Stimulated activated CD4-positive, alpha-beta T cell treated with anti-CD3 and anti-CD28 coated beads, Interleukin-1b, Interleukin-23, amount 100 ng/mL, for 48 hours (primary cell): ENCODE results near the gene ZNF415.
"Not testable (repeated sequence)": the region's sequence is repeated elsewhere in the genome, so short reads cannot be mapped to it uniquely, and the experiment has no call there.

Experiments
- DNase-seq: peaks from one replicate; pipeline ENCODE4 v3.0.0-alpha.2; 2020

ZNF415 gene

DNA sequence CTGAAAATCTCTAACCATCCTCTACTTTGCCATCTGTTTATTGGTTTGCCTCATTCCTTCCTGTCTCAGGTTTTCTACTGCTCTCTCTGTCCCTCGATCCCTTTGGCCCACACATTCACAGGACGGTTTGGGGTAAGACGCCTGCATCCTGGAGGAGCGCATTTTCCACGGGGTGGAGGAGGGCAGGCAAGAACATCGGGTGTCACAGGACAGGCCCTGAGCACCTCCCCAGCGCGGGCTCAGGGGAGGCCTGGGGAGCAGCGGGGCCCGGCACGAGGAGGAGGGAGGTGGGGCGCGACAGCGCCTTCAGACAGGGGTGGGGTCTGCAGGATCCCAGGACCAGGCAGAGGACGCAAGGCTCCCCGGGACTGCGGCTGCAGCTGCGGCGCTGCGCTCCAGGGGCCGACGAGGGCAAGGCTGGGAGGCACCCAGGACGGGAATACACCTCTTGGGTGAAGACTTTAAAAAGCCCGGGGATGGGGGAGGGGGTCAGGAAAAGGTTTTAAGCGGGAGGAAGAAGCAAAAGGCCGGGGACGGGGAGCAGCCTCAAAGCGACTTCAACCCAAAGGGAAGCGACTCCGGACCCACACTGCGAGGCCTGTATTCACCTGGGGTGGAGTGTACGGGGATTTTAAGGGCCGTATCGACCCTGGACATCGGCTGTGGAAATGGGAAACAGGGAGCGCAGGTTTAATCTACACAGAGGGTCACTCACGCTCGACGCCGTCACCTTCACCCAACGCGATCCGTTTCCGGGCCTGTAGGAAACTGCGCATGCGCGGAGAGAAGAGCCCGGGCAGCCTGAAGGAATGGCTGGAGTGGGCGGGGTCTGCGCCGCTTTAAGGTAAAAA is at the start of gene ZNF415:
Gene ZNF415, minus strand, starts transcription at position 770 of the 851 bp plus-strand sequence. CDS start 10,234 bp downstream, outside the sequence.
- DNase-seq, result peak; percentile 49

DNA sequence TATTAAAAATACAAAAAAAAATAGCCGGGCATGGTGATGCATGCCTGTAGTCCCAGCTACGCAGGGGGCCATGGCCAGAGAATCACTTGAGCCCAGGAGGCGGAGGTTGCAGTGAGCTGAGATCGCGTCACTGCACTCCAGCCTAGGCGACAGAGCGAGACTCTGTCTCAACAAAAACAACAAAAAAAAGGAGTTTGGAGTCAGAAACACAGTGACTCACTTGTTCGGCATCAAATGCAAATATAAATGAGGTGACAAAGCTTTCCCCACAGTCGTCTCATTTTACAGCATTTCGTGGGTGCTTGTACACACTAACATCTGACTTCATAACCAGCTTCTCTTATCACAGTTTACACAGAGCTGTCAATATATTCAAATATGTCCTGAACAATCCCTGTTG is 49.5 kb upstream of the ZNF415 start:
- no peak for DNase-seq

DNA sequence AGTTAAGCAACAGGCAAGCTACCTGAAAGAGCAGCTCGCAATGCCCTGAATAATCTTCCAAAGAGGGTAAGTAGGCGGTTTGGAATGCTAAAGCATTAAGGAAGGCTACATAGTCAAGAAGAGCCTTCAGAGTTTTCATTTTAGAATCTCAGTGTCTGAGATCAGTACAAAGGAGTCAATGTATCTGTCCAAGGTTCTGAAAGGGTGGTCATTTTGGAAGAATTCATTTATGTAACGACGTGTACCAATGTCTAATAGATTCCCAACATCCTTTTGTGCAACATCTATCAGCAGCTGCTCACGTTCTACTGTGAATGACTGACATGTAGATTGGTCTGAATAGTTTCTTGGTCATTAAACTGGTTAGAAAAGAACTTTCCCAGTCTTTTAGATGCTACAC is 45.3 kb upstream of the ZNF415 start:
- DNase-seq, result no peak

DNA sequence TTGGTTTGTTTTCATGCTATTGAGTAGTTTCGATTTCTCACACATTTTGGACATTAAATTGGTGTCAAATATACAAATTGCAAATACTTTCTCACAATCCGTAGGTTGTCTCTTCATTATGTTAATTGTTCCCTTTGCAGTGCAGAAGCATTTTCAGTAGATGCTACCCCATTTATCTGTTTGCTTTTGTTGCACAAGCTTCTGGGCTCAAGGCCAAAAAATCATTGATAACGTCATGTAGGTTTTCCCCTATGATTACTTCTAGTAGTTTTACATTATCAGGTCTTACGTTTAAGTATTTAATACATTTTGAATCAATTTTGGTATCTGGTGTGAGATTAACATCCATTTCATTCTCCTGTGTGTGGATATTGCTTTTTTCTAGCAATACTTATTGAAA is 40.2 kb upstream of the ZNF415 start:
- DNase-seq, result no peak

DNA sequence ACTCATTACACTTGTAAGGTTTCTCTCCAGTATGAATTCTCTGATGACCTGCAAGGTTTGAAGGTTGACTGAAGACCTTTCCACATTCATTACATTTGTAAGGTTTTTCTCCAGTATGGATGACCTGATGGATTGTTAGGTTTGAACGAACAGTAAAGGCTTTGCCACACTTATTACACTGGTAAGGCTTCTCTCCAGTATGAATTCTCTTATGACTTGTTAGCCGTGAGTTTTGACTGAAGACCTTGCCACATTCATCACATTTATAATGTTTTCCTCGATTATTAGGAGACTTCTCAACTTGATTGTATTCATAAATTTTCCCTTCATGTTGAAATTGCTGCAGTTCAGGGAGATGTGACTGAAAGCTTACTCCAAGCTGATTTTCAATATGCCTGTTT is 33.0 kb upstream of the ZNF415 start:
- DNase-seq, result no peak

DNA sequence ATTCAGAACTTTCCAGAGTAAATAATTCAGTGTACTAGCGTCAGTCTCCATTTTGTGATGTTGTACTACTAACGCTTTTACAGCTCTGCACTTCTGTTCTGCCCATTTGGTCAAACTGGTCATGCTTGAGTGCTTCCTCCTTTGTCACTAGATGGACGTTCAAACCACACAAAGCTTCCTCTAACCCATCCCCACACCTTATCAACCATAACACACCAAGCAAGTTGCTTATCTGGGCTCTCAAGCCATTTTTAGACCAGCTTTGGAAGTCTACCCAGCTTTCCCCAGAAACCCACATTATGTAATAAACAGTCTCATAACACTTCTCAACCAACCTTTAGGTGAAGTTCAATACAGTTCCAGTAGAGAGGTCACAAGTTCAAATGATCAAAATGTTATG is 28.4 kb upstream of the ZNF415 start:
- no peak for DNase-seq

DNA sequence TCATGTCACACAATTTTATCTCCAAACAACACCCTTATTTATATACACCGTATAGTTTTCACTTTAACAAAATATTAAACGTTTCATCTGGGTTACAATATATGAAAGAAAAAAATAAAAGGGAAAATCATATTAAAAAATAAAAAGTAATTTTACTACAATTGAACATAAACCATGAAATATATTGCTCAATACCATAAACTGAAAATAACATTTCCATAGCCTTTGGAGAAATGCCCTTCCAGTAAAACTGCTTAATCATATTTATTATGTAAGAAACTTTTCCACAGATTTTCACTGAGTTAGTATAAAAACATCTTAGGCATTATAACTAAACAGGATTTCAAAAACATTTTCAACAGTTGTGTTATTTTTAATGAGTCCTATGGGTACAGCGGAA is 27.6 kb upstream of the ZNF415 start:
- no peak for DNase-seq

DNA sequence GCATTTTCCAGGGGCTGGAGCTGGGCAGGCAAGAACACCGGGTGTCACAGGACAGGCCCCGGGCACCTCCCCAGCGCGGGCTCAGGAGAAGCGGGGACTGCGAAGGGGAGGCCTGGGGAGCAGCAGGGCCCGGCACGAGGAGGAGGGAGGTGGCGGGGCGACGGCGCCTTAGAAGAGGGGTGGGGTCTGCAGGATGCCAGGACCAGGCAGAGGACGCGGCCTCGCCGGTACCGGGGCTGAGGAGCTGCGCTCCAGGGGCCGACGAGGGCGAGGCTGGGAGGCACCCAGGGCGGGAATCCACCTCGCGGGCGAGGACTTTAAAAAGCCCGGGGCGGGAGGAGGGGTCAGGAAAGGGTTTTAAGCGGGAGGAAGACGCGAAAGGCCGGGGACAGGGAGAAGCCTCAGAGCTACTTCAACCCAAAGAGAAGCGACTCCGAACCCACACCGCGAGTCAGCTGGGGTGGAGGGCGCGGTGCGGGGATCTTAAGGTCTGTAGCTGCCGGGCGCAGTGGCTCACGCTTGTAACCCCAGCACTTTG is 25.5 kb upstream of the ZNF415 start:
- DNase-seq, result peak; percentile 31

DNA sequence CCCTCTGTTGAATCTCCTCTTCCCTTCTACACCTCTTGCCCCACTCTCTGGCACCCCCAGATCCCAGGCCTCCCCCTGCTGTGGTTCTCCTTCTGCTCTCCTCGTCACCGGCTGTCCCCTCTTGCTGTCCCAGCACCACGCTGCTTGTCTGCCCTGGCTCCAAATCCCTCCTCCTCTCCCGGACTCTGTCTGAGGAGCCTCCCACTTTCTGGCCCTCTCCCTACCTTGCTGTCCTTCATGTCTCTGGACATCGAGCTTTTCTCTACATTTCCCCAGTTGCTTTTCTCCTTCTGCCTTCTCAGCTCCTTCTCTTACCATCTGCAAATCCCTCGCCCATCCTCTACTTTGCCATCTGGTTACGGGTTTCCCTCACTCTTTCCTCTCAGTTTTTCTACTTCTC is 24.9 kb upstream of the ZNF415 start:
- no peak for DNase-seq

DNA sequence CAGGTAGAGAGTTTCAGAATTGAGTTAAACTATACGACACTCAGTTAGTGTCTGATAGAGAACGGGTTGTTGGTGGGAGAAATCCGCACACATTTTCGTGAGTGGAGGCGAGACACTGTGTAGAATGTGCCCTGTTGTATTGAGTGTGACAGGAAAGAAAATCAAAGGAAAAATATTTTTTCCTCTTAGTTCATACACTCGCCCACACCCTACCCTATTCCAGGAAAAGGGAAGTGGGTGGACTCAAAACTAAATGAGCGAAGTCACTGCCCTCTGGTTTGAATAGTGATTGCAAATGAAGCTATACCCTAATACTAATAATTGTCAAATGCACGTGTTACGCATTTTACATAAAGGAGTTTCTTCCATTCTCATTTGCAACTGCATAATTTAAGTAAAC is 24.1 kb upstream of the ZNF415 start:
- no peak for DNase-seq

DNA sequence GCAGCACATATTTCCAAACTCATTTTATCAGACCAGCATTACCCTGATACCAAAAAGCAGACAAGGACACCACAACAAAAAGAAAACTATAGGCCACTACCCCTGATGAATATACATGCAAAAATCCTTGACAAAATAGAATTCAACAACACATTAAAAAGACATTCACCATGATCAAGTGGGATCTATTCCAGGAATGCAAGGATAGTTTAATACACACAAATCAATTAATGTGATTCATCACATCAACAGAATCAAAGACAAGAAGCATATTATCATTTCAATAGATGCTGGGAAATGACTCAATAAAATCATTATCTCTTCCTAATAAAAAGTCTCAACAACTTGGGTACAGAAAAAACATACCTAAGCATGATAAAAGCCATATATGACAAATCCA is 14.9 kb upstream of the ZNF415 start:
- DNase-seq, result no peak

DNA sequence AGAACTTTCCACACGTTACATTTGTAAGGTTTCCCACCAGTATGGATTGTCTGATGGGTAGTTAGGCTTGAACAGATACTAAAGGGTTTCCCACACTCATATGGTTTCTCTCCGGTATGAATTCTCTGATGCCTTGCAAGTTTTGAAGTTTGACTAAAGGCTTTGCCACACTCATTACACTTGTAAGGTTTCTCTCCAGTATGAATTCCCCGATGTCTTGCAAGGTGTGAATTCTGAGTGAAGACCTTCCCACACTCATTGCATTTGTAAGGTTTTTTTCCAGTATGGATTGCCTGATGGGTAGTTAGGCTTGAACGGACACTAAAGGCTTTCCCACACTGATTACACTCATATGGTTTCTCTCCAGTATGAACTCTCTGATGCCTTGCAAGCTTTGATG is 7.6 kb upstream of the ZNF415 start:
- no peak for DNase-seq

DNA sequence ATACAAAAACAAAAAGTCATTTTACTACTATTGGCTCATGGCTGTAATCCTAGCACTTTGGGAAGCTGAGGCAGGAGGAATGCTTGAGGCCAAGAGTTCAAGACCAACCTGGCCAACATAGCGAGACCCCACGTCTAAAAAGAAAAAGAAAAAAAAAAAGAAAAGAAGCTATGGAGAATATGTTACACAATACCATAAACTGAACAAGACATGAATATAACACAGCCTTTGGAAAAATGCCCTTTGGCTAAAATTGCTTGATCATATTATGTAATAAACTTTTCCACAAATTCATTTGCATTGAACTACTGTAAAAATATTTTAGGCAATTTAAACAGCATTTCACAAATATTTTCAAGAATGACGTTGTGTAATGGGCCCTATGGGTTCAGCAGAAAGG is 3.7 kb upstream of the ZNF415 start:
- DNase-seq, result no peak

DNA sequence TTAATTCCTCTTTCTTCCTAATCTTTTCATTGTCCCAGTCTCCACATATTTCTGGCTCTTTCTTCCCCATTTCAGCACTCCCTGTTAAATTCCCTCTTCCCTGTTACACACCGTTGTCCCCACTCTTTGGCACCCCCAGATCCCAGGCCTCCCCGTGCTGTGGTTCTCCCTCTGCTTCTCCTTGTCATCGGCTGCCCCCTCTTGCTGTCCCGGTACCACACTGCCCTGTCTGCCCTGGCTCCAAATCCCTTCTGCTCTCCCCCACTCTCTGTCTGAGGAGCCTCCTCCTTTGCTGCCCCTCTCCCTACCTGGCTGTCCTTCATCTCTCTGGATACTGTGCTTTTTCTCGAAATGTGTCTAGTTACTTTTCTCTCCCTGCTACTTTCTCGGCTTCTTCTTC is 983 bp downstream of the ZNF415 start:
- no peak for DNase-seq

DNA sequence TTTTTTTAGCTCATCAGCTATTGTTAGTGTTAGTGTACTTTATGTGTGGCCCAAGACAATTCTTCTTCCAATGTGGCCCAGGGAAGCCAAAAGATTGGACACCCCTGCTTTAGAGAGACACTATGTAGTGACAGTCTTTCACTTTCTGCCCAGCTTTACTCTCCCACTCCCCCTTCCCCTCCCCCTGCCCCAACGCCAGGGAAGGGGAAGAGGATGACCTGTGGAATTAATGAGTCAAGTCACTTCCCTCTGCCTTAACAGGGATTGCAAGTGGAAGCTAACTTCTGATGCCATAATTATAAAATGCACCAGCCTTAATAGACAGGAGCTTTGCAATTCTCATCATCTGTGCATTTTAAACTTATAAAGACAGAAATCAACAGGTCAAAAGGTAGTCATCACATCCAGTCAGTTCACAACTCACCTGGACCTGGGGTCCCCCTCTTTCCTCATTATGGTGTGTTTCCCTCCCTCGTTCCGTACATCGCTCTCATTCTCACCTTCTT is 1.6 kb downstream of the ZNF415 start:
- DNase-seq, result no peak

DNA sequence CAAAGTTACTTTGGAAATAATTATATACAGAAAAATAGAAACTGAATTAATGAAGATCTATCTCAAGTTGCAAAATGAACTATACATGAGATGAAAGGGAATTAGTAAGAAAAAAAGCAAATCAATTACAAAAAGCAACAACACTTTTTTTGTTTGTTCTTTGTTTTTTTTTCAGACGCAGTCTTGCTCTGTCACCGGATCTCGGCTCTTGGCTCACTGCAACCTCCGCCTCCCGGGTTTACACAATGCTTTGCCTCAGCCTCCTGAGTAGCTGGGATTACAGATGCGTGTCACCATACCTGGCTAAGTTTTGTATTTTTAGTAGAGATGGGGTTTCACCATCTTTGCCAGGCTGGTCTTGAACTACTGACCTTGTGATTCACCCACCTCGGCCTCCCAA is 2.2 kb downstream of the ZNF415 start:
- no peak for DNase-seq

DNA sequence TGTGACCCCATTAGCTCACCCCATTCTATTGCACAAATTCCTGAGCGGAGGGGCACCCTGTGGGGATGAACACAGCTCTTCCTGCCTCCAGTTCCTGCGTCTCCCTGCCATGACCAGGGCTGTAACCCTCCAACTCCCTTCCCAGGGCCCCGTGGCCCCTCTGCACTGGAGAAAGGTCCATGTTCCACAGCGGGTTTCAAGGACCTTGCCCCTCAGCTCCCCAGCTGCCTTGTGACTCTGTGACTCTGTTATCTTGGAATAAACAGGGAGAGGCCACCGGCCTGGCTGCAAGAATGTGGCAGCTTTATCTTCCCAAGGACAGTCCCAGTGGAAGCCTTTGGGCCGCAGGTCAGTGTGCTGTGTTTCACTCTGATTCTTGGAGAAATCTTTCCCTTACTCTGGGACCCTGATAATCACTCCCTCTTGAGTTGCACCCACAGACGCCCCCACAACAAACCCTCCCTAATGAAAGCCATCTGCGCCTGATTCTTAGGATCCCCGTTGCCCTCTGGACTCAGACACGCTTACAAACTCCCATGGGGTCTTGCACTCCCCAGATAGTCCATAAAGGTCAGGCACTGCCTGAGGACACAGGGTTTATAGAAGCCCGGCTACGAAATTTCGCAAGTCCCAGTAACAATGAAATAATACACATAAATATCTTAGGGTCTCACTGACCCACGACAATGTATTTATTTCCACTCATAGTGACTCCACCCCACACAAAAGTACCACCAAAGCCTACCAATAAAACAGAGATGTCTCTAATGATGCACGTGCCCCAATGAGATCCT is 5.8 kb downstream of the ZNF415 start:
- DNase-seq, result not testable (repeated sequence)

DNA sequence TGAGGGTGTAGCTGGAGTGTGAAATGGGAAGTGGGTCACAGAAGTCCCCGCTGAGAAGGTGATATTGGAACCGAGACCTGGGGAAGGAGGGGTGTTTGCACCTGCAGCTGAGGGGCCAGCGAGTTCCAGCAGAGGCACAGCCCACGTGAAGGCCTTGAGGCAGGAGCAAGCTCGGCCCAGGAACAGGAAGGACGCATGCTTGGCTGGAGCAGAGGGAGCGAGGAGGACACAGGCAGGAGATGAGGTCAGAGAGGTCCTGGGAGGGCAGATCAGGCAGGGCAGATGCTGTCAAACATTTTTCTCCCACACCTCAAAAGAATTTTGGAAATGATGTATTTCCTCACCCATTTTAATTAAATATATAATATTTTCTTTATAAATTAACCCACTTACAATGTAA is 9.3 kb downstream of the ZNF415 start:
- no peak for DNase-seq

DNA sequence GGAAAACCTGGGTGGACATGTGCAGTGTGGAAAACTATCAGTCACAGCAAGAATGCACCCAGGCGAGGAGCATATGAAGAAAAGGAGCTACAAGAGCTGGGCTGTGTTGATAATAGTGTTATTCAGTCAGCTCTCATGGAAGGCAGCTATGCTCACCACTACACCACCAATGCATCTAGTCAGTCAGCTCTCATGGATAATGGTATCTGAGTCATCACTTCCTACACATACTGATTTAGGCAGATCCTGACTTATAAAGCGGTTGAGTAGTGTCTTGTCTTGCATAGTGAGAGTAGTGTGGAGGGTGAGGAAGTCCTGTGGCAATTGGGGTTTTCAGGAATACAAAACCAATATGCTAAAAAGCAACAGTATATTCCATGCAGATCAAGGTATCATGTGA is 20.4 kb downstream of the ZNF415 start:
- no peak for DNase-seq

DNA sequence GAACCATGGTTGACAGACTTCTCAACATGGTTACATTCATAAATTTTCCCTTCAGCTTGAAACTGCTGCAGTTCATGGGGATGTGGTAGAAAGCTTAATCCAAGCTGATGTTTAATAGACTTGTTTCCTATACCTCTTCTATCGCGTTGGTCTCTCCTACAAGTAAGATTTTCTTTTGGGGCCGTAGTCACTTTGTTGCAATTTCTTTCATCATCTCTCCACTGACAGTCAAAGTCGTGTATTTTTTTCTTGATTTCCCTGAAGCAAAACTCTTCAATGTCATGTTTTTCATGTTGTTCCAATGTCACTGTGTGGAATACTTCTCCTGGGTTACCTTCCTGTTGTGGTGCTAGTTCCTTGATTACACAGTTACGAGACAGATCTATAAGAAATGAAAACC is 23.2 kb downstream of the ZNF415 start:
- DNase-seq, result no peak

DNA sequence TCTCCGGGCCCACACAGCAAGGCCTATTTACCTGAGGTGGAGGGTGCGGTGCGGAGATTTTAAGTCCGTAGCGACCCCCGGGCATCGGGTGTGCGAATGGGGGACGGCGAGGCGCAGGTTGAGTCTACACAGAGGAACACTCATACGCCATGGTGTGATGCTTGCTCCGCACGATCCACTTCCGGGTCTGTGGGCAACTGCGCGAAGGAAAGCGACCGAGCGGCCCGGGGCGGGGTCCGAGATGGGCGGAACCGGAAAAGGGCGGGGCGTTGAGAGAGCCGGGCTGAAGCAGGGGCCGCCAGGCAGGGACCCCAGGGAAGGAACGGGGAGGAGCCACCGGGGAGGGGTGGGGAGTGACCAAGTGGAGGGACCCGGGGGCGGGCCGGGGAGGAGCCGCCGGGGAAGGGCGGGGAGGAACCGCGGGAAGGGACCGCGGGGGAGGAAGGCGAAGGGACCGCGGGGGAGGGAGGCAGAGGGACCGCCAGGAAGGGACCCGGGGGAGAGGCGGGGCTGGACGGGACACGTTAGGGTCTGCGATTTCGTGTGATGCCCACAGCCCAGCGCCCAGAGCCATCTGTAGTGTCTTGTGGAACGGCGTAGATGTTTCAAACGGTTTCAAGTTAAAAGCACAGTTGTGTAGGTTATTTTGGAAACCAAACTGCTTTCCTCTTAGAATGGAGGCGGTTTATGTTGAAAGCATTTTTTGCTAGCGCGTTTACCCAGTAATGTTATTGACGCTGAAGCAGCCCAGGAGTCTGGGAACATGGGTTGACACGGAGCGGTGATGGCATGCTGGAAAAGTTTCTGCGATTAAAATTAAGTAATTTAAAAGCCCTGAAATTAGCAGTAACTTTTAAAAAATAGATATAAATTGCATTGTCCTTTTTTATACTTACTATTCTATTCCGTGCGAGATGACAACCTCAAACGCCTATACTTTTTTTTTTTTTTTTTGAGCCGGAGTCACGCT is 29.2 kb downstream of the ZNF415 start, which contains the start of gene ZNF160:
Gene ZNF160, minus strand, starts transcription at position 189 of the 970 bp plus-strand sequence. CDS start 17,146 bp downstream, outside the sequence.
- DNase-seq, result peak; percentile 98

DNA sequence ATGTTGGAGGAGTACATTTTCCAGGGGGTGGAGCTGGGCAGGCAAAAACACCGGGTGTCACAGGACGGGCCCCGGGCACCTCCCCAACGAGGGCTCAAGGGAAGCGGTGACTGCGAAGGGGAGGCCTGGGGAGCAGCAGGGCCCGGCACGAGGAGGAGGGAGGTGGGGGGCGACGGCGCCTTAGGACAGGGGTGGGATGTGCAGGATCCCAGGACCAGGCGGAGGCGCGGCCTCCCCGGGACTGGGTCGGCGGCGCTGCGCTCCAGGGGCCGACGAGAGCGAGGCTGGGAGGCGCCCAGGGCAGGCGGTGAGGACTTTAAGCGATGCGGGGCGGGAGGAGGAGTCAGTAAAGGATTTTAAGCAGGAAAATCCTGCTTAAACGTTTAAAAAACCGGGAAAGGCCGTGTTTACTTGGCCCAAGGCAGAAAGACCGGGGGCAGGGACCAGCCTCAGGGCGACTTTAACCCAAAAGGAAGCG is 29.9 kb downstream of the ZNF415 start:
- peak; percentile 48 for DNase-seq
